GM12801 (cell line): ENCODE measurements around the gene DOK7.

Experiments used
- CTCF ChIP-seq: IDR thresholded peaks from one replicate; pipeline ENCODE4 v1.5.1; 2011; ENCODE audit warnings: control low read depth; ENCODE audit not compliant: insufficient read length; ENCODE audit errors: extremely low read depth

DOK7 gene

GRCh38 chr4:3483471-3483921 lies 20.4 kb downstream of the DOK7 start:
- TF ChIP-seq CTCF: no peak

DNA sequence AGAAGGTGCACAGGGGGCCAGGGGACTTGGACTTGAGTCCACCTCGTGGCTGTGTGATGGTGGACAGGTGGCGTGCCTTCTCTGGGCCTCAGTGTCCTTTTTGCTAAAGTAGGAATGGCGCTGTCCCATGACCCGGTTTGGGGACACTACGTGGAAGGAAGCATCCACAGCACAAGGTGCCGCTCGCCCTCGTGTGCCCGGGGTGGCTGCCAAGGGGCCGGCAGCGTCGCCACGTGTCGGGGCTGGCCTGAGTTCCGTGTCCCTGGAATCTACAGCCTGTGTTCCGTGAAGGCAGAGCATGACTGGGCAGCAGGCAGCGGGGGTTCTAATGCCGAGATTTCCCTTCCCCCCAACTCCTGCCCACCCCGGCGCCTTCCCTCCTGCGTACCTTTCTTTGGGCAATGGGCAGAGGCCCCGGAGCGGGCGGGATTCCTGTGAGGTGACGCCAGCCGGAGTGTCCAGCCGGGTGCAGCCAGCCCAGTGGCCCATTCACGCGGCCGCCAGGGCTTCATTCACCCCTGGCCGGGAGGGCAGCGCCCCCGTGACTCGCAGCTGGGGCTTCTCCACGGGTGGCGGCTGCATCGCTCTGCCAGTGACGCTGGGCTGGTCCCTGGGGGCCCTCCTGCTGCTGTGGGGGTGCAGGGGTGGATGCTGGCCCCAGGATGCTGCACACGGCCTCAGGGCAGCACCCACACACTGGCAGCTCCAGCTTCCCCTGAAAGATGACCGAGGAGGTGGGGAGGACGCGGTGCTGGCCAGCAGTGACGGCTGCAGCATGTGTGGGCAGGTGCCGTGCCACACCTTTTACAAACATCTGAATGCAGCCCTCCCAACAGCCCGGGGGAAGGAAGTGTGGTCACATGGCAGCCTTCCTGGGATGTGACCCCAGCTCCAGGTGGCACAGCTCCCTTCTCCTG lies 21.2 kb downstream of the DOK7 start:
- TF ChIP-seq CTCF: no peak

DNA sequence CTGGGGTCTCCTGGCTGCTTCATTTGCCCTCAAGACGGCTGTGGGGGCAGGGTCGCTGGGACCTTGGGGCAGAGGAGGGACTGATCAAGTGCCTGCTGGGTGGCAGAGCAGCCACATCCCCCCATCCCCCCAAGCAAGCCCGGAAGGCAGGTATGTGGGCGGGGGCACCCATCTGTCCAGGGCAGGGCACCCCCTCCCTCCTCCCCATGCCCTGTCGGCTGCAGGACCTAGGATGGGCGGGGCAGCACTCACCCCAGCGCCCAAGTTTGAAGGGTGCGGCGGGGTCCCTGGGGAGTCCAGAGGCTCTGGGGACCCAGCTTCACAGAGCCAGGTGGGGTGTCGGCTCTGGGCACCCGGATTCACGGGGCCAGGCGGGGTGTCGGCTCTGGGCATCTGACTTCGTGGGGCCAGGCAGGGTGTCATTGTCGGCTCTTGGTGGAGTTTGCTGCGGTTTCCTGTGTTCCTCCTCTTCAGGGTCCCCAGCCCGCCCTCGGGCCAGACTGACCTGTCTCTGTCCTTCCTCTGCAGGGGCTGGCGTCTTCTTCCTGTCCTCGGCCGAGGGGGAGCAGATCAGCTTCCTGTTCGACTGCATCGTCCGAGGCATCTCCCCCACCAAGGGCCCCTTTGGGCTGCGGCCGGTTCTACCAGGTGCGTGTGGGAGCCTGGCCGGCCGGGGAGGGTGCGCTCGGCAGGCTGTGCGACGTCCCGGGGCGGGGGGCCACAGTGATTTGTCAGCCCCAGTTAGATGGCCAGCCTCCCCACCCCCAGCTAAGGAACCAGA lies 22.1 kb downstream of the DOK7 start:
- no peak for TF ChIP-seq CTCF

- no peak for TF ChIP-seq CTCF
These were observed 22.9 kb downstream of the DOK7 start for GRCh38 chr4:3485886-3486540.

DNA sequence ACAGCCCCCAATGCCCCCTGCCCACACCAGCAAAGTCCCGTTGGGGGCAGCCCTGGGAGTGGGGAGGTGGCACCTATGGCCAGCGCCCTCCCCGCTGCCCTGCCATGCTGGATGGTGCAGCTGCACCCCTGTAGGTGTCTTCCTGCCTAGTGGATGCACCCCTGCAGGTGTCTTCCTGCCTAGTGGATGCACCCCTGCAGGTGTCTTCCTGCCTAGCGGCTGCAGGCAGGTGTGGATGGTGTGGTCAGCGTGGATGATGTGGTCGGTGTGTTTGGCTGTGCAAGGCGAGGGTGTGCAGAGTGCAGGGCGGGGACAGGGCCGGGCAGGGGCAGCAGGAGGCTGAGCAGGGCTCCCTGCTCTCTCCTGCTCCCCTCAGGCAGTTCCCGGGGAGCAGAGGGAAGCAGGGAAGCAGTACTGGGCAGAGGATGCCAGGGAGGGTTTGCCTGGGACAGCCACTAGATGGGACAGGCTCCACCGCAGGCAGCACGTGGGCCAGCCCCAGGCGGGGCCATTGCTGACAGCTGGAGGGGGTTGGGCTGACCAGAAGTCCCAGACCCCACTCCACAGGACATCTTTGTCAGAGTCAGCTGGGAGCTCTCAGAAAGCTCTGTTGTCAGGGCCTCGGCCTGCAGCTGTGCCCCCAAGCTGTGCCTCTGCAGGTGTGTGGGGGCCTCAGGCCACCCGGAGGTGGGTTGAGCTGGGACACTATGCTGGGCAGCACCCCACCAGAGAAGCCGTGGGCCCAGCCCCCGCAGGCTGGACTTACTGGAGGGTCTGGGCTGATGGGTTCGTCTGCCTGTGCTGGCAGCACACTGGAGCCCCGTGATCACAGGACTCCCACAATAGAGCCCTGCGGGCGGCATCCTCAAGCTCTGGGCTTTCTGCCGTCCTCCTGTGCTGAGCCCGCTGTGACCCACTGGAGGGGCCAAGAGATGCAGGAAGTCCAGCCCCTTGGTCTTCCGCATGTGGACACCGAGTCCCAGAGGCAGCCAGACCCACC lies 23.7 kb downstream of the DOK7 start:
- no peak for TF ChIP-seq CTCF

DNA sequence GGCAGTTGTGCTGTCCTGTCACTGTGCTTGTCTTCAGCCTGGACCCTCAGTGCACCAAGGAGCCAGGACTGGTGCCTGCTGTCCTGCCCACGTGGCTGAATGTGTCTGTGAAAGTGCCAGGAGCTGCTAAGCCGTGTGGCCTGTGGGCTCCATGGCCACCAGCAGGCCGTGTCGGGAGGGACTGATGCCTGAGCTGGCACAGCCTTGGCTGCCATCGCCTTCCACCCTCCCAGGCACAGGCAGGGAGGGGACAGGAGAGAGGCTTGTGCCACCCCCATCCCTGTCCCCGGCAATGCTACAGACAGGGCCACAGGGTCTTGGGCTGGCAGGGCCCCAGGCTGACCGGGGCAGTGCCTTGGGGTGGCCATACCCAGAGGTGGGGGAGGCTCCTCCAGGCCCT lies 24.8 kb downstream of the DOK7 start:
- TF ChIP-seq CTCF: no peak
